ENCODE measurements around the gene SAA4. TPM values are rescaled to one million over a fixed set of nuclear protein-coding genes. Genes with fewer than 3 reads are reported as not detected.

SAA4 gene
- total RNA-seq, 1 experiment from 2014 or later: not detected

DNA sequence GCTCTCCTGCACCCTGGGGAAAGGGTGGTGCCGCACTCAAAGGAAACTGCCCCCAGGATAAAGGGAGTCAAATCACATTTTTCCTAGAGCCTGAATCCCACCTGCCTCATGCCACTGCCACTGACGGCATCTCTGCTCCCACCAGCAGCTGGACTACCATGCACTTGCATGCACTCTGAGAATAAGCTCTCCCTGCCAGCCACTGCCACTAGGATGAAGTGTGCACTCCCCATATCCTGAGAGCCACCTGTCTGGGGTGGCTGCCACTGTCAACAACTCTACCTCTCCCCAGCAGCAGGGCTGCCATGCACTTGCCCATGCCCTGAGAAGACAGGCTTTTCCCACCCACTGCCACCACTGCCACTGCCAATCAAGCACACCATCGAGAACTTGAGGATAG lies 32.4 kb downstream of the SAA4 start:
- RAD21 ChIA-PET (ENCODE audit: low non-redundant PET in 1 of 2, low total read pairs in 2 of 2, uncharacterized antibody in 2 of 2, unreplicated experiment in 2 of 2): interaction anchor here (1.0 to 1.2 kb wide), 4 partner anchors 33 to 89 kb away, joined by 3 to 7 read pairs (median 6); no protein-coding TSS in a partner anchor
- H3K27me3 ChIP-seq (ENCODE audit: insufficient read depth, low read length): no peaks in the 10 kb centered on the region
- TF ChIP-seq SIN3A (IDR thresholded peaks at IDR 0.05; ENCODE audit: low read depth) (no peak), JUND (IDR thresholded peaks at IDR 0.05) (no peak), CBX3 (IDR thresholded peaks at IDR 0.05; ENCODE audit: low read depth) (no peak), ZFX (IDR thresholded peaks at IDR 0.05) (no peak), TCF7L2 (IDR thresholded peaks at IDR 0.05; ENCODE audit: borderline replicate concordance, extremely low read depth, insufficient read depth, insufficient read length) (no peak)
- TF ChIP-seq, protein P1, sequence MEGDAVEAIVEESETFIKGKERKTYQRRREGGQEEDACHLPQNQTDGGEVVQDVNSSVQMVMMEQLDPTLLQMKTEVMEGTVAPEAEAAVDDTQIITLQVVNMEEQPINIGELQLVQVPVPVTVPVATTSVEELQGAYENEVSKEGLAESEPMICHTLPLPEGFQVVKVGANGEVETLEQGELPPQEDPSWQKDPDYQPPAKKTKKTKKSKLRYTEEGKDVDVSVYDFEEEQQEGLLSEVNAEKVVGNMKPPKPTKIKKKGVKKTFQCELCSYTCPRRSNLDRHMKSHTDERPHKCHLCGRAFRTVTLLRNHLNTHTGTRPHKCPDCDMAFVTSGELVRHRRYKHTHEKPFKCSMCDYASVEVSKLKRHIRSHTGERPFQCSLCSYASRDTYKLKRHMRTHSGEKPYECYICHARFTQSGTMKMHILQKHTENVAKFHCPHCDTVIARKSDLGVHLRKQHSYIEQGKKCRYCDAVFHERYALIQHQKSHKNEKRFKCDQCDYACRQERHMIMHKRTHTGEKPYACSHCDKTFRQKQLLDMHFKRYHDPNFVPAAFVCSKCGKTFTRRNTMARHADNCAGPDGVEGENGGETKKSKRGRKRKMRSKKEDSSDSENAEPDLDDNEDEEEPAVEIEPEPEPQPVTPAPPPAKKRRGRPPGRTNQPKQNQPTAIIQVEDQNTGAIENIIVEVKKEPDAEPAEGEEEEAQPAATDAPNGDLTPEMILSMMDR (IDR thresholded peaks at IDR 0.05 in 2 of 3, conservative IDR thresholded peaks at IDR 0.05 in 1 of 3; ENCODE audit: borderline replicate concordance in 1 of 3, insufficient read depth in 1 of 3, low read depth in 2 of 3, low read length in 2 of 3): no peak
- TF ChIP-seq, protein P2, sequence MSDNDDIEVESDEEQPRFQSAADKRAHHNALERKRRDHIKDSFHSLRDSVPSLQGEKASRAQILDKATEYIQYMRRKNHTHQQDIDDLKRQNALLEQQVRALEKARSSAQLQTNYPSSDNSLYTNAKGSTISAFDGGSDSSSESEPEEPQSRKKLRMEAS (IDR thresholded peaks at IDR 0.05): no peak
- TF ChIP-seq, protein P3, sequence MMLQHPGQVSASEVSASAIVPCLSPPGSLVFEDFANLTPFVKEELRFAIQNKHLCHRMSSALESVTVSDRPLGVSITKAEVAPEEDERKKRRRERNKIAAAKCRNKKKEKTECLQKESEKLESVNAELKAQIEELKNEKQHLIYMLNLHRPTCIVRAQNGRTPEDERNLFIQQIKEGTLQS (IDR thresholded peaks at IDR 0.05): no peak
- H3K9me3 ChIP-seq (ENCODE audit: control insufficient read depth in 1 of 2, insufficient read depth in 1 of 2, low read depth in 1 of 2, low read length in 2 of 2): no peaks in the 10 kb centered on the region
- CTCF ChIA-PET: interaction anchor here (0.5 to 1.9 kb wide), 17 partner anchors 8 to 473 kb away, joined by 3 to 40 read pairs (median 4); no protein-coding TSS in a partner anchor
- intact Hi-C loops (cut with micrococcal nuclease): loop anchor here (5.0 kb wide), 1 partner anchor 212 kb away; no protein-coding TSS in a partner anchor
- POLR2A ChIA-PET: interaction anchor here (1.0 kb wide), 1 partner anchor 8 kb away, joined by 4 read pairs; no protein-coding TSS in a partner anchor
- H3K9ac ChIP-seq (ENCODE audit: low read length): no peak overlapping the region
- no peak overlapping the region for H3K27ac ChIP-seq (ENCODE audit: low read depth, low read length)
- ATAC-seq: no peak
- H2AFZ ChIP-seq (ENCODE audit: low read depth, low read length, poor library complexity, severe bottlenecking): no peak overlapping the region
- H3K4me3 ChIP-seq (replicated peaks in 1 of 2; ENCODE audit: low read depth in 1 of 2, low read length in 2 of 2): no peak overlapping the region
- no peak for DNase-seq (ENCODE audit: low read depth, low spot score)
- no peaks in the 10 kb centered on the region for H3K36me3 ChIP-seq (ENCODE audit: control insufficient read depth in 1 of 2, insufficient read depth in 2 of 2, low read length in 2 of 2)
- no peak overlapping the region for H3K4me2 ChIP-seq (ENCODE audit: low read length)
- no peaks in the 10 kb centered on the region for H3K4me1 ChIP-seq (ENCODE audit: control insufficient read depth in 1 of 2, insufficient read depth in 2 of 2, low read length in 2 of 2)
- no peaks in the 10 kb centered on the region for H3K79me2 ChIP-seq (ENCODE audit: insufficient read depth, low read length)
- no peaks in the 10 kb centered on the region for H3K9me2 ChIP-seq (ENCODE audit: insufficient read depth)
- no peaks in the 10 kb centered on the region for H4K20me1 ChIP-seq (ENCODE audit: insufficient read depth)
- BruUV-seq (replicated peaks): no TSS peak

All from HCT116 (cell line).